HEK293T (cell line): ENCODE results near the gene CDH4.

Source experiments
- ARNT ChIP-seq: fragments of 450-650 bp; IDR thresholded peaks from 2 replicates; pipeline ENCODE4 v1.6.1; 2017; ENCODE audit warnings: mild to moderate bottlenecking
- BHLHE40 ChIP-seq: fragments of 450-650 bp; IDR thresholded peaks from 2 replicates; pipeline ENCODE4 v1.6.1; 2016; ENCODE audit warnings: mild to moderate bottlenecking, moderate library complexity, borderline replicate concordance
- CTBP1 ChIP-seq: fragments of 450-650 bp; IDR thresholded peaks from 2 replicates; pipeline ENCODE4 v1.6.1; 2016; ENCODE audit warnings: borderline replicate concordance
- FOXA1 ChIP-seq: fragments of 450-650 bp; IDR thresholded peaks from 2 replicates; pipeline ENCODE4 v1.6.1; 2016; ENCODE audit warnings: mild to moderate bottlenecking
- FOXK2 ChIP-seq: fragments of 450-650 bp; IDR thresholded peaks from 2 replicates; pipeline ENCODE4 v1.6.1; 2016; ENCODE audit warnings: mild to moderate bottlenecking
- FOXM1 ChIP-seq: fragments of 450-650 bp; IDR thresholded peaks from 2 replicates; pipeline ENCODE4 v1.6.1; 2017; ENCODE audit warnings: mild to moderate bottlenecking, borderline replicate concordance
- HDGF ChIP-seq: fragments of 450-650 bp; IDR thresholded peaks from 2 replicates; pipeline ENCODE4 v1.6.1; 2017; ENCODE audit warnings: antibody characterized with exemption, borderline replicate concordance
- LEF1 ChIP-seq: fragments of 450-650 bp; IDR thresholded peaks from 2 replicates; pipeline ENCODE4 v1.6.1; 2017; ENCODE audit warnings: mild to moderate bottlenecking, borderline replicate concordance
- NFRKB ChIP-seq: fragments of 450-650 bp; IDR thresholded peaks from 2 replicates; pipeline ENCODE4 v1.6.1; 2016; ENCODE audit warnings: mild to moderate bottlenecking, moderate library complexity
- SP1 ChIP-seq: fragments of 450-650 bp; IDR thresholded peaks from 2 replicates; pipeline ENCODE4 v1.6.1; 2017
- SUZ12 ChIP-seq: fragments of 450-650 bp; IDR thresholded peaks from 2 replicates; pipeline ENCODE4 v1.6.1; 2016; ENCODE audit warnings: mild to moderate bottlenecking
- TARDBP ChIP-seq: fragments of 450-650 bp; IDR thresholded peaks from 2 replicates; pipeline ENCODE4 v1.6.1; 2016
- ZNF384 ChIP-seq: fragments of 450-650 bp; IDR thresholded peaks from 2 replicates; pipeline ENCODE4 v1.6.1; 2016

GRCh38 chr20:61929561-61929960, 677.5 kb downstream of the CDH4 start:
- no peak for TF ChIP-seq BHLHE40
- TF ChIP-seq SUZ12, result no peak
- no peak for TF ChIP-seq FOXM1
- no peak for TF ChIP-seq ARNT
- TF ChIP-seq NFRKB, result no peak
- no peak for TF ChIP-seq TARDBP
- no peak for TF ChIP-seq SP1
- TF ChIP-seq CTBP1, result no peak
- no peak for TF ChIP-seq LEF1
- TF ChIP-seq FOXK2, result no peak
- no peak for TF ChIP-seq HDGF
- no peak for TF ChIP-seq ZNF384
- no peak for TF ChIP-seq FOXA1
